ENCODE results near the gene PDE5A.

PDE5A gene

GRCh38 chr4:119521268-119521667, 107.3 kb downstream of the PDE5A start:
- H3K4me3 ChIP-seq (ENCODE audit: low read depth, low read length): no peak overlapping the region
- H3K36me3 ChIP-seq (replicated peaks): peaks cover 3% of the 10 kb centered on the region
- no peaks in the 10 kb centered on the region for H3K27me3 ChIP-seq (replicated peaks)
- no peak for DNase-seq
- in situ Hi-C loops (cut with HindIII; ENCODE audit: low pct_ligation_motif_present, low sequenced_read_pairs): no loop called here
- no peak for TF ChIP-seq CTCF (IDR thresholded peaks at IDR 0.05; ENCODE audit: low read depth, low read length, missing control alignments)
- no peak overlapping the region for H3K27ac ChIP-seq

- peak overlapping the region; percentile 92 for H3K27ac ChIP-seq
- no peak overlapping the region for H3K4me3 ChIP-seq (ENCODE audit: low read depth, low read length)
- in situ Hi-C loops (cut with HindIII; ENCODE audit: low pct_ligation_motif_present, low sequenced_read_pairs): no loop called here
- DNase-seq: no peak
- TF ChIP-seq CTCF (IDR thresholded peaks at IDR 0.05; ENCODE audit: low read depth, low read length, missing control alignments): no peak
- no peaks in the 10 kb centered on the region for H3K27me3 ChIP-seq (replicated peaks)
- peaks cover 3% of the 10 kb centered on the region for H3K36me3 ChIP-seq (replicated peaks)
These were observed 109.6 kb downstream of the PDE5A start for GRCh38 chr4:119518915-119519410.

- DNase-seq: no peak
- no peak for TF ChIP-seq CTCF (IDR thresholded peaks at IDR 0.05; ENCODE audit: low read depth, low read length, missing control alignments)
- peak overlapping the region; percentile 92 for H3K27ac ChIP-seq
- in situ Hi-C loops (cut with HindIII; ENCODE audit: low pct_ligation_motif_present, low sequenced_read_pairs): no loop called here
- no peak overlapping the region for H3K4me3 ChIP-seq (ENCODE audit: low read depth, low read length)
- peaks cover 3% of the 10 kb centered on the region for H3K36me3 ChIP-seq (replicated peaks)
- no peaks in the 10 kb centered on the region for H3K27me3 ChIP-seq (replicated peaks)
These were observed 110.2 kb downstream of the PDE5A start for GRCh38 chr4:119518230-119518892.

- H3K27me3 ChIP-seq (replicated peaks): no peaks in the 10 kb centered on the region
- peak overlapping the region; percentile 92 for H3K27ac ChIP-seq
- TF ChIP-seq CTCF (IDR thresholded peaks at IDR 0.05; ENCODE audit: low read depth, low read length, missing control alignments): no peak
- no peak overlapping the region for H3K4me3 ChIP-seq (ENCODE audit: low read depth, low read length)
- peak; percentile 87 for DNase-seq
- in situ Hi-C loops (cut with HindIII; ENCODE audit: low pct_ligation_motif_present, low sequenced_read_pairs): no loop called here
- peaks cover 3% of the 10 kb centered on the region for H3K36me3 ChIP-seq (replicated peaks)
These were observed 111.0 kb downstream of the PDE5A start for GRCh38 chr4:119517361-119518229.

- no peak for TF ChIP-seq CTCF (IDR thresholded peaks at IDR 0.05; ENCODE audit: low read depth, low read length, missing control alignments)
- in situ Hi-C loops (cut with HindIII; ENCODE audit: low pct_ligation_motif_present, low sequenced_read_pairs): no loop called here
These were observed 116.2 kb downstream of the PDE5A start for GRCh38 chr4:119512398-119512797.

More at GRCh38 chr4:119512398-119512797, 116.2 kb downstream of the PDE5A start:
- Histone ChIP-seq H3K4me3 (ENCODE audit: low read depth, low read length) (no peak overlapping the region), H3K27me3 (replicated peaks) (no peaks in the 10 kb centered on the region), H3K36me3 (replicated peaks) (peaks cover 6% of the 10 kb centered on the region), H3K27ac (no peak overlapping the region)
- DNase-seq: no peak
